ENCODE measurements around the gene PTP4A1.
"Not testable (repeated sequence)": the region's sequence is repeated elsewhere in the genome, so short reads cannot be mapped to it uniquely, and the experiment has no call there.

The PTP4A1 gene

DNA sequence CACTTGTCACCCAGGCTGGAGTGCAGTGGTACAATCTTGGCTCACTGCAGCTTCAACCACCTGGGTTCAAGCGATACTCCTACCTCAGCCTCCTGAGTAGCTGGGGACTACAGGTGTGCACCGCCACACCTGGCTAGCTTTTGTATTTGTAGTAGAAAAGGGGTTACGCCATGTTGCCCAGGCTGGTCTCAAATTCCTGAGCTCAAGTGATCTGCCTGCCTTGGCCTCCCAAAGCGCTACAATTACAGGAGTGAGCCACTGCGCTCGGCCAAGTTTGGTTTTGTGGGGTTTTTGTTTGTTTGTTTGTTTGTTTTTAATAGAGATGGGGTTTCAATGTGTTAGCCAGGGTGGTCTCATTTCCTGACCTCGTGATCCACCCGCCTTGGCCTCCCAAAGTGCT lies 12.3 kb downstream of the PTP4A1 start:
- no peak for DNase-seq

- DNase-seq: not testable (repeated sequence)
These were observed 13.4 kb downstream of the PTP4A1 start for GRCh38 chr6:63585652-63586051.

DNA sequence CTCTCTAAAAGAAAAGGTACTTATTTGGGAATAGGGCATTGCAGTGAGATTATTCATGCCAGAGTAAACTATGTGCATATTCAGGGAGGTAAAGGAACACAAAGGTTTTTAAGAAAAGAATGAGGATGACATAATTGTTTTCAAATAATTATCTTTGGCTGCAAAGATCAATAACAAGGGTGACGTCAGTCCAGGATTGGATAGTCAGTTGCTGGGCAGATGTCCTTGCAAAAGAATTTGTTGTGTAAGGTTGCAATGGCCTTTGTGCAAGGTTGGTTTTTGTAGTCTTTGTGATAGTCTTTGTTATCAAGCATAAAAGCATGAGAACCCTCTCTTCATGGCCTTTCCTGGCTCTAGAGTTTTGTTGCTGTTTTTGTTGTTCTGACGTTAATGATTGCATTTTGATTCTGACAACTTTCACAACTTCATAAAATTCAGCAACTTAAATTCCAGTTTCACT lies 17.7 kb downstream of the PTP4A1 start:
- no peak for DNase-seq

- DNase-seq: no peak
These were observed 20.6 kb downstream of the PTP4A1 start for GRCh38 chr6:63592886-63593285.

DNA sequence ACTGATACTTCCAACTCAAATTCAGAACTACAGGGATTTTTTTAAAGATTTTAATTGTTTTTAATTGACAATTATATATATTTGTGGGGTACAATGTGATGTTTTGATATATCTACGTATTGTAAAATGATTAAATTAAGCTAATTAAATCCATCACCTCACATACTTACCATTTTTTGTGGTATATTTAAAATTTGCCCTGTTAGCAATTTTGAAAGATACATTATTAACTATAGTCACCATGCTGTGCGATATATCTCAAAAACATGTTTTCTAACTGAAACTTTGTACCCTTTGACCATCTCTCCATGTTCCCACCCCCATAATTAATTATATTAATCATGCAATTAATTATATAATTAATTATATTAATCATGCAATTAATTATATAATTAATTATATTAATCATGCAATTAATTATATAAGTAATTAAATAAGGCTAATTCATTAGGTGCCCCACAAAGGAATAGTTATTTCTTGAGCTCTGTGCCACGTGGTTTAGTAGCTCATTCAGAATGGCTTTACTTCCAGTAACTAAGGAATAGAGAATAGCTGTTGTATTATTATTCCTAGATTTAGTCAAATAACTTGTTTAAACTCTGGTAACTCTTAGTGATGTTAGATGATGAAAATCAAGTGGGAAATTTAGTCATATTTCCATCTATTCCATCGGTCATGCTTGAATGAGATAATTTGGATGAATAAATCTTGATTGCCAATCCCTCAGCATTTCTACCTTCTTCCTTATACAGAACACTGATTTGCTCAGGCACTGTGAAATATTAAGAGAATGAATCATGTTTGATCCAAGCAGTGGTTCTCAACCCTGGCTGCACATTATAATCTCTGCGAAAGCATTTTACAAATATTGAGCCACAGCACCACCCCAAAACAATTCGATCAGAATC lies 25.1 kb downstream of the PTP4A1 start:
- peak; percentile 13 to 35 for DNase-seq

GRCh38 chr6:63598049-63599036 lies 26.1 kb downstream of the PTP4A1 start:
- DNase-seq: peak; percentile 69 to 80

DNA sequence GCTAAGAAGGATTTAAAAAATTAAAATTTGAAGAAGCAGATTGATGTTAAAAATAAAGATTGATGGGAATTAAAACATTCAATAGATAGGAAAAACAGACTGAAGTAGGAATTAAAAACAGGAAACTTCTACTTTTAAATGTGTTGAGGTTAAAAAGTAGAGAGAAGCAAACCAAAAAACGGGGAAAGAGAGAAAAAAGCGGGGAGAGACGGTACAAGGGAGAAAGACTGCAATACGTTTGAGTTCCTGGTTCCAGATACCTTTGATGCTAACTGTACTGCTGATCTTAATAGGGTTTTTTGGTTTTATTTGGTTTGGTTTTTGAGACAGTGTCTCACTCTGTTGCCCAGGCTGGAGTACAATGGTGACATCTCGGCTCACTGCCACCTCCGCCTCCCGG lies 27.0 kb downstream of the PTP4A1 start:
- no peak for DNase-seq

- DNase-seq: no peak
These were observed 27.9 kb downstream of the PTP4A1 start for GRCh38 chr6:63600136-63600535.

GRCh38 chr6:63609231-63609630 lies 37.0 kb downstream of the PTP4A1 start:
- DNase-seq: no peak

GRCh38 chr6:63610944-63611343 lies 38.7 kb downstream of the PTP4A1 start:
- no peak for DNase-seq

GRCh38 chr6:63611560-63611959 lies 39.3 kb downstream of the PTP4A1 start:
- no peak for DNase-seq

DNA sequence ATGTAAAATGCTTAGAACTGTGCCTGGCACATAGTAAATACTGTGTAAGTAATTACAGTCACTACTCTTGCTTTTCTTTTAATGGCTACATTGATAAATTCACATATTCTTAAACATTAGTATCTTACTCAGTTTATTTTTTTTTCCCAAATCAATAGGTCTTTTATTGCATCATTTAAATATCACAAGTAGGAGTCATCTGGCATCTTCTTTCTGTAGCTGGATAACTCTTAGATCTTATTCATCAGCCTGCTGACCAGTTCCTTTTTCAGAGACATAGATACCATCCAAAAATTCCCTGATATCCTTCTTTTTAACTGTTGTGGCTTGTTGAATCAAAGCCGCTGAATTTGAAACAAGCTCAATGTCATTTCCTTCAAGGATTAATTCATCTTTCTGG lies 43.3 kb downstream of the PTP4A1 start:
- no peak for DNase-seq
